Measurements from ENCODE around the gene PLEKHA7. TPM values are rescaled to one million over a fixed set of nuclear protein-coding genes. Genes with fewer than 3 reads are reported as not detected.

PLEKHA7 gene
- polyA plus RNA-seq, 1 donor (not counting 4 experiments of a cell fraction or from before 2014, with no cell fraction given) = 1.4 TPM

- no peak overlapping the region for H2AFZ ChIP-seq (ENCODE audit: control insufficient read depth, low read length)
- FAIRE-seq (no peak), DNase-seq (ENCODE audit: low read depth, low spot score) (no peak)
- H3K36me3 ChIP-seq (ENCODE audit: control insufficient read depth in 2 of 2, extremely low read depth in 1 of 2, insufficient read depth in 2 of 2, low read length in 2 of 2) = no peaks in the 10 kb centered on the region
- no peaks in the 10 kb centered on the region for H4K20me1 ChIP-seq (ENCODE audit: control insufficient read depth, extremely low read depth, insufficient read depth, low read length)
- TF ChIP-seq CTCF (optimal IDR thresholded peaks at IDR 0.05 in 1 of 3, IDR thresholded peaks at IDR 0.05 in 1 of 3, conservative IDR thresholded peaks at IDR 0.05 in 1 of 3; ENCODE audit: extremely low read depth in 1 of 3, insufficient read depth in 2 of 3, low read length in 3 of 3) (no peak), EZH2 (IDR thresholded peaks at IDR 0.05; ENCODE audit: low read length) (no peak)
- H3K4me3 ChIP-seq (ENCODE audit: control insufficient read depth in 2 of 3, extremely low read depth in 1 of 3, insufficient read depth in 2 of 3, low read depth in 1 of 3, low read length in 3 of 3) = no peak overlapping the region
- no peaks in the 10 kb centered on the region for H3K9me1 ChIP-seq (ENCODE audit: control insufficient read depth, extremely low read depth, insufficient read depth, low read length)
- H3K4me2 ChIP-seq (ENCODE audit: control insufficient read depth, extremely low read depth, insufficient read depth, low read depth, low read length) = no peak overlapping the region
- H3K9me3 ChIP-seq (ENCODE audit: control insufficient read depth, low read depth, low read length) = no peaks in the 10 kb centered on the region
- dilution Hi-C loops (cut with MboI; ENCODE audit: extremely low pct_ligation_motif_present, low sequenced_read_pairs) = no loop called here
- H3K27me3 ChIP-seq (ENCODE audit: control insufficient read depth, extremely low read depth, insufficient read depth, low read length) = no peaks in the 10 kb centered on the region
- H3K4me1 ChIP-seq (ENCODE audit: control insufficient read depth, extremely low read depth, insufficient read depth, low read length) = peaks cover 19% of the 10 kb centered on the region
- H3K9ac ChIP-seq (ENCODE audit: control insufficient read depth, extremely low read depth, insufficient read depth, low read length) = no peak overlapping the region
- H3K79me2 ChIP-seq (ENCODE audit: control insufficient read depth, insufficient read depth, low read length) = no peaks in the 10 kb centered on the region
- H3K27ac ChIP-seq (ENCODE audit: control insufficient read depth, insufficient read depth, low read length) = no peak overlapping the region
Observed at GRCh38 chr11:16874275-16874975, 139.8 kb downstream of the PLEKHA7 start.

GRCh38 chr11:16873289-16873688 is 140.9 kb downstream of the PLEKHA7 start:
- H3K4me2 ChIP-seq (ENCODE audit: control insufficient read depth, extremely low read depth, insufficient read depth, low read depth, low read length) = no peak overlapping the region
- FAIRE-seq (no peak), DNase-seq (ENCODE audit: low read depth, low spot score) (no peak)
- H2AFZ ChIP-seq (ENCODE audit: control insufficient read depth, low read length) = no peak overlapping the region
- no peaks in the 10 kb centered on the region for H3K36me3 ChIP-seq (ENCODE audit: control insufficient read depth in 2 of 2, extremely low read depth in 1 of 2, insufficient read depth in 2 of 2, low read length in 2 of 2)
- H3K4me1 ChIP-seq (ENCODE audit: control insufficient read depth, extremely low read depth, insufficient read depth, low read length) = peaks cover 19% of the 10 kb centered on the region
- no peak overlapping the region for H3K4me3 ChIP-seq (ENCODE audit: control insufficient read depth in 2 of 3, extremely low read depth in 1 of 3, insufficient read depth in 2 of 3, low read depth in 1 of 3, low read length in 3 of 3)
- no peaks in the 10 kb centered on the region for H4K20me1 ChIP-seq (ENCODE audit: control insufficient read depth, extremely low read depth, insufficient read depth, low read length)
- no peaks in the 10 kb centered on the region for H3K79me2 ChIP-seq (ENCODE audit: control insufficient read depth, insufficient read depth, low read length)
- H3K27me3 ChIP-seq (ENCODE audit: control insufficient read depth, extremely low read depth, insufficient read depth, low read length) = no peaks in the 10 kb centered on the region
- H3K9ac ChIP-seq (ENCODE audit: control insufficient read depth, extremely low read depth, insufficient read depth, low read length) = no peak overlapping the region
- no peaks in the 10 kb centered on the region for H3K9me3 ChIP-seq (ENCODE audit: control insufficient read depth, low read depth, low read length)
- H3K9me1 ChIP-seq (ENCODE audit: control insufficient read depth, extremely low read depth, insufficient read depth, low read length) = no peaks in the 10 kb centered on the region
- no peak overlapping the region for H3K27ac ChIP-seq (ENCODE audit: control insufficient read depth, insufficient read depth, low read length)
- dilution Hi-C loops (cut with MboI; ENCODE audit: extremely low pct_ligation_motif_present, low sequenced_read_pairs) = no loop called here
- TF ChIP-seq EZH2 (IDR thresholded peaks at IDR 0.05; ENCODE audit: low read length) = no peak

GRCh38 chr11:16871368-16871767 is 142.8 kb downstream of the PLEKHA7 start:
- H4K20me1 ChIP-seq (ENCODE audit: control insufficient read depth, extremely low read depth, insufficient read depth, low read length) = no peaks in the 10 kb centered on the region

More at GRCh38 chr11:16871368-16871767, 142.8 kb downstream of the PLEKHA7 start:
- Histone ChIP-seq H3K9ac (ENCODE audit: control insufficient read depth, extremely low read depth, insufficient read depth, low read length) (no peak overlapping the region), H3K4me2 (ENCODE audit: control insufficient read depth, extremely low read depth, insufficient read depth, low read depth, low read length) (no peak overlapping the region), H3K79me2 (ENCODE audit: control insufficient read depth, insufficient read depth, low read length) (no peaks in the 10 kb centered on the region), H3K27me3 (ENCODE audit: control insufficient read depth, extremely low read depth, insufficient read depth, low read length) (no peaks in the 10 kb centered on the region), H3K36me3 (ENCODE audit: control insufficient read depth in 2 of 2, extremely low read depth in 1 of 2, insufficient read depth in 2 of 2, low read length in 2 of 2) (no peaks in the 10 kb centered on the region), H2AFZ (ENCODE audit: control insufficient read depth, low read length) (no peak overlapping the region), H3K9me1 (ENCODE audit: control insufficient read depth, extremely low read depth, insufficient read depth, low read length) (no peaks in the 10 kb centered on the region), H3K4me1 (ENCODE audit: control insufficient read depth, extremely low read depth, insufficient read depth, low read length) (peaks cover 9% of the 10 kb centered on the region), H3K9me3 (ENCODE audit: control insufficient read depth, low read depth, low read length) (no peaks in the 10 kb centered on the region), H3K4me3 (ENCODE audit: control insufficient read depth in 2 of 3, extremely low read depth in 1 of 3, insufficient read depth in 2 of 3, low read depth in 1 of 3, low read length in 3 of 3) (no peak overlapping the region), H3K27ac (ENCODE audit: control insufficient read depth, insufficient read depth, low read length) (no peak overlapping the region)
- TF ChIP-seq EZH2 (IDR thresholded peaks at IDR 0.05; ENCODE audit: low read length) (no peak), CTCF (optimal IDR thresholded peaks at IDR 0.05 in 1 of 3, IDR thresholded peaks at IDR 0.05 in 1 of 3, conservative IDR thresholded peaks at IDR 0.05 in 1 of 3; ENCODE audit: extremely low read depth in 1 of 3, insufficient read depth in 2 of 3, low read length in 3 of 3) (no peak)
- FAIRE-seq = no peak
- dilution Hi-C loops (cut with MboI; ENCODE audit: extremely low pct_ligation_motif_present, low sequenced_read_pairs) = no loop called here
- DNase-seq (ENCODE audit: low read depth, low spot score) = no peak

Data from keratinocyte (primary cell).